CD14-positive monocyte (primary cell): ENCODE data around the gene EID1. TPM values are rescaled to one million over a fixed set of nuclear protein-coding genes. Genes with fewer than 3 reads are reported as not detected.

Experiments
- DNase-seq, 3 donors: peaks; one replicate each; pipeline ENCODE4 v3.0.0-alpha.2; 2011 to 2022
- H2AFZ ChIP-seq: 2 replicates; pipeline ENCODE4 v1.6.0; 2012; ENCODE audit warnings: mild to moderate bottlenecking, low read depth, low read length, inconsistent platforms; ENCODE audit not compliant: insufficient read depth, poor library complexity, severe bottlenecking
- H3K27ac ChIP-seq, 2 donors: 1 replicate in 1 of 2; 2 replicates in 1 of 2; pipeline ENCODE4 v1.5.1; 2012 to 2013; ENCODE audit warnings: low read length in 2 of 2, control low read depth in 1 of 2, inconsistent platforms in 1 of 2, low read depth in 1 of 2, mild to moderate bottlenecking in 1 of 2
- H3K27me3 ChIP-seq, 2 donors: one replicate each; pipeline versions ENCODE4 v1.6.0 to v1.6.1; 2011 to 2013; ENCODE audit warnings: low read length in 2 of 2; ENCODE audit not compliant: control insufficient read depth in 2 of 2, insufficient read depth in 2 of 2
- H3K36me3 ChIP-seq, 2 donors: replicated peaks in 1 of 2; 1 replicate in 1 of 2; 2 replicates in 1 of 2; pipeline versions ENCODE4 v1.5.1 to v1.6.1; 2012 to 2013; ENCODE audit warnings: low read length in 2 of 2, control low read depth in 1 of 2, inconsistent platforms in 1 of 2, mild to moderate bottlenecking in 1 of 2; ENCODE audit not compliant: insufficient read depth in 2 of 2, control insufficient read depth in 1 of 2
- H3K4me1 ChIP-seq, 2 donors: 1 replicate in 1 of 2; 2 replicates in 1 of 2; pipeline versions ENCODE4 v1.5.1 to v1.6.1; 2012 to 2013; ENCODE audit warnings: low read length in 2 of 2, control low read depth in 1 of 2, inconsistent platforms in 1 of 2, mild to moderate bottlenecking in 1 of 2, moderate library complexity in 1 of 2; ENCODE audit not compliant: insufficient read depth in 2 of 2, control insufficient read depth in 1 of 2
- H3K4me2 ChIP-seq: replicated peaks from 2 replicates; pipeline ENCODE3; 2012; ENCODE audit warnings: low read length, moderate library complexity, mild to moderate bottlenecking; ENCODE audit not compliant: poor library complexity, severe bottlenecking; ENCODE audit errors: extremely low read depth
- H3K4me3 ChIP-seq, 3 experiments: fragments of 200-600 bp in 1 of 3; sonication (generic) in 1 of 3; replicated peaks in 1 of 3; 1 replicate in 2 of 3; 2 replicates in 1 of 3; pipeline ENCODE4 v1.5.1; 2011 to 2013; ENCODE audit warnings: low read length in 3 of 3, mild to moderate bottlenecking in 3 of 3, control low read depth in 2 of 3, low read depth in 2 of 3, inconsistent platforms in 1 of 3, moderate library complexity in 1 of 3
- H3K79me2 ChIP-seq: 2 replicates; pipeline ENCODE4 v1.6.0; 2012; ENCODE audit warnings: mild to moderate bottlenecking, control low read depth, inconsistent platforms, low read length, moderate library complexity; ENCODE audit not compliant: insufficient read depth
- H3K9ac ChIP-seq: 2 replicates; pipeline ENCODE4 v1.6.0; 2017; ENCODE audit warnings: low read length, mild to moderate bottlenecking; ENCODE audit not compliant: insufficient read depth, poor library complexity, severe bottlenecking
- H3K9me3 ChIP-seq, 2 donors: replicated peaks in 1 of 2; 1 replicate in 1 of 2; 2 replicates in 1 of 2; pipeline versions ENCODE4 v1.5.1 to v1.6.1; 2012 to 2013; ENCODE audit warnings: low read length in 2 of 2, control low read depth in 1 of 2; ENCODE audit not compliant: control insufficient read depth in 1 of 2, insufficient read depth in 1 of 2
- H4K20me1 ChIP-seq: 2 replicates; pipeline ENCODE4 v1.6.0; 2012; ENCODE audit warnings: mild to moderate bottlenecking, low read length, control low read depth, moderate library complexity; ENCODE audit not compliant: insufficient read depth
- H3K27ac Mint-ChIP-seq, 7 donors: one replicate each; pipeline ENCODE4 v1.8.0; 2020; ENCODE audit warnings: mild to moderate bottlenecking in 7 of 7, mixed read lengths in 7 of 7, moderate library complexity in 6 of 7, inconsistent platforms in 2 of 7
- H3K27me3 Mint-ChIP-seq, 3 donors: one replicate each; pipeline ENCODE4 v1.8.0; 2021 to 2022; ENCODE audit warnings: low read depth in 3 of 3, mild to moderate bottlenecking in 3 of 3, mixed read lengths in 3 of 3, moderate library complexity in 3 of 3, inconsistent platforms in 1 of 3
- H3K36me3 Mint-ChIP-seq, 2 donors: one replicate each; pipeline ENCODE4 v1.8.0; 2020; ENCODE audit warnings: mixed read lengths in 2 of 2, inconsistent platforms in 1 of 2, mild to moderate bottlenecking in 1 of 2
- H3K4me1 Mint-ChIP-seq: one replicate; pipeline ENCODE4 v1.8.0; 2020; ENCODE audit warnings: mild to moderate bottlenecking, mixed read lengths
- H3K4me3 Mint-ChIP-seq, 2 donors: one replicate each; pipeline ENCODE4 v1.8.0; 2020; ENCODE audit warnings: mild to moderate bottlenecking in 2 of 2, mixed read lengths in 2 of 2, moderate library complexity in 1 of 2
- H3K9me3 Mint-ChIP-seq, 7 donors: one replicate each; pipeline ENCODE4 v1.8.0; 2020 to 2022; ENCODE audit warnings: mixed read lengths in 7 of 7, mild to moderate bottlenecking in 6 of 7, moderate library complexity in 6 of 7, inconsistent platforms in 2 of 7
- WGBS: methylation state at CpG from one replicate; pipeline ENCODE4 v1.1.5; 2013; ENCODE audit warnings: missing lambda C conversion rate; ENCODE audit not compliant: insufficient coverage; 5-methylcytosine and 5-hydroxymethylcytosine counted together
- intact Hi-C, 2 donors: fragments of 100-400 bp; cut with micrococcal nuclease; formaldehyde crosslinking; loops; one replicate each; pipeline versions ENCODE4 v1.15.0 to v1.15.1; 2023
- polyA plus RNA-seq, 3 donors: library from polyadenylated mRNA; depleted of rRNA in 1 of 3; unstranded in 2 of 3; stranded (reverse) in 1 of 3; fragments of 300-500 nt in 2 of 3; fragments of >200 nt in 1 of 3; fragmentation: Illumina TruSeq in 2 of 3; gene quantifications; 1 replicate in 2 of 3; 2 replicates in 1 of 3; pipeline ENCODE4 v1.2.3, GENCODE V29; 2012 to 2021
- TF ChIP-seq, protein P1 (sequence below): fragments of 200-600 bp; IDR thresholded peaks from one replicate; pipeline ENCODE4 v1.8.0; 2022; ENCODE audit warnings: antibody characterized with exemption, mild to moderate bottlenecking

Gene EID1
- polyA plus RNA-seq, 3 donors, result 41.2 to 182 (median 181) TPM

DNA sequence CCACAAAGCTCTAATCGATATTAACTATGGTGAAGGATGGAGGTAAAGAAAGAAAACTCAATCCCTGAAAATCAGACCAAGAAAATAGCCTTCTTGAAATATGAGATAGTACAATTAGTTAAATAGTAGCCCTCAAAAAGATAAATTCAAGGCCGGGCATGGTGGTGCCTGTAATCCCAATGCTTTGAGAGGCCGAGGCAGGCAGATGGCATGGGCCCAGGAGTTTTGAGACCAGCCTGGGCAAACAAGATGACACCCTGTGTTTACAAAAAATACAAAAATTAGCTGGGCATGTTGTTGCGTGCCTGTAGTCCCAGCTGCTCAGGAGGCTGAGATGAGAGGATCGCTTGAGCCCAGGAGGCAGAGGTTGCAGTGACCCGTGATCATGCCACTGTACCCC is 35.4 kb upstream of the EID1 start:
- no peaks in the 10 kb centered on the region for H3K9me3 ChIP-seq
- intact Hi-C loops, result no loop called here
- no peaks in the 10 kb centered on the region for H3K27me3 ChIP-seq
- H3K9me3 Mint-ChIP-seq, result peaks cover 0 to 5% (median under 1%) of the 10 kb centered on the region in 7 donors
- no peak overlapping the region for H3K27ac Mint-ChIP-seq
- H3K27ac ChIP-seq, result no peak overlapping the region
- no peaks in the 10 kb centered on the region for H4K20me1 ChIP-seq
- no peak overlapping the region for H3K4me3 Mint-ChIP-seq
- no peaks in the 10 kb centered on the region for H3K4me1 Mint-ChIP-seq
- no peaks in the 10 kb centered on the region for H3K4me1 ChIP-seq
- H3K4me3 ChIP-seq, result no peak overlapping the region
- no peak overlapping the region for H3K9ac ChIP-seq
- H3K27me3 Mint-ChIP-seq, result peaks cover 0 to 2% (median 2%) of the 10 kb centered on the region in 3 donors
- no peaks in the 10 kb centered on the region for H3K79me2 ChIP-seq
- TF ChIP-seq, protein P1, sequence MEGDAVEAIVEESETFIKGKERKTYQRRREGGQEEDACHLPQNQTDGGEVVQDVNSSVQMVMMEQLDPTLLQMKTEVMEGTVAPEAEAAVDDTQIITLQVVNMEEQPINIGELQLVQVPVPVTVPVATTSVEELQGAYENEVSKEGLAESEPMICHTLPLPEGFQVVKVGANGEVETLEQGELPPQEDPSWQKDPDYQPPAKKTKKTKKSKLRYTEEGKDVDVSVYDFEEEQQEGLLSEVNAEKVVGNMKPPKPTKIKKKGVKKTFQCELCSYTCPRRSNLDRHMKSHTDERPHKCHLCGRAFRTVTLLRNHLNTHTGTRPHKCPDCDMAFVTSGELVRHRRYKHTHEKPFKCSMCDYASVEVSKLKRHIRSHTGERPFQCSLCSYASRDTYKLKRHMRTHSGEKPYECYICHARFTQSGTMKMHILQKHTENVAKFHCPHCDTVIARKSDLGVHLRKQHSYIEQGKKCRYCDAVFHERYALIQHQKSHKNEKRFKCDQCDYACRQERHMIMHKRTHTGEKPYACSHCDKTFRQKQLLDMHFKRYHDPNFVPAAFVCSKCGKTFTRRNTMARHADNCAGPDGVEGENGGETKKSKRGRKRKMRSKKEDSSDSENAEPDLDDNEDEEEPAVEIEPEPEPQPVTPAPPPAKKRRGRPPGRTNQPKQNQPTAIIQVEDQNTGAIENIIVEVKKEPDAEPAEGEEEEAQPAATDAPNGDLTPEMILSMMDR, result no peak
- H3K4me2 ChIP-seq, result no peak overlapping the region
- H3K36me3 ChIP-seq, result no peaks in the 10 kb centered on the region
- DNase-seq, result no peak
- no peak overlapping the region for H2AFZ ChIP-seq
- 100% methylated on average over 4 of the region's 6 CpGs for WGBS
- H3K36me3 Mint-ChIP-seq, result no peaks in the 10 kb centered on the region

DNA sequence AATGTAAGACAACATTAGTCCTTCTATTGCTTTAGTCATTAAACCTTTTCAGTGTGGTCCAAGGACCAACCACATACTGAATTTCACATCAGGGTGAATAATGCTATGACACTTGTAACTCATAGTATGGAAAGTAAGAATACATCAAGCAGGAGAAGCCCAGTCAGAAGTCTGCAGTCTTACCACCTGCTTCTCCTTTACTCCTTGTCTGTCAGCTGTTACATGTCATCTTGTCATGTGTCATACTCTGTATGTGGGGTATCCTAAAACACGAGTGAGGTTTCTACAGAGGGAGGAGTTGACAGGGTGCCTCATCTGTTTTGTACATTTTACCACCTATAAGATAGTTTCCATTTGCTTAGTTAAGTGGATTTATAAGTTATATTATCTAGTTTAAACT is 32.8 kb upstream of the EID1 start:
- Histone ChIP-seq H3K36me3 (no peaks in the 10 kb centered on the region), H3K27ac (no peak overlapping the region), H3K79me2 (no peaks in the 10 kb centered on the region), H3K9ac (no peak overlapping the region), H3K4me2 (no peak overlapping the region), H4K20me1 (no peaks in the 10 kb centered on the region), H2AFZ (no peak overlapping the region), H3K4me3 (no peak overlapping the region), H3K9me3 (no peaks in the 10 kb centered on the region), H3K27me3 (no peaks in the 10 kb centered on the region), H3K4me1 (no peaks in the 10 kb centered on the region)
- Mint-ChIP-seq H3K4me1 (no peaks in the 10 kb centered on the region), H3K36me3 (no peaks in the 10 kb centered on the region), H3K4me3 (no peak overlapping the region), H3K9me3 (peaks cover 0 to 5% (median 3%) of the 10 kb centered on the region in 7 donors), H3K27ac (no peak overlapping the region), H3K27me3 (peaks cover 0 to 2% (median 2%) of the 10 kb centered on the region in 3 donors)
- no CpG with 5 or more reads among the region's 1 CpG for WGBS
- DNase-seq, result no peak
- TF ChIP-seq, protein P1, result no peak
- intact Hi-C loops, result no loop called here
